Measurements from ENCODE around the gene VEZF1. TPM values are rescaled to one million over a fixed set of nuclear protein-coding genes. Genes with fewer than 3 reads are reported as not detected.

Gene VEZF1
- total RNA-seq, 1 donor, result 51.8 TPM

- H3K4me3 ChIP-seq (ENCODE audit: low read depth, low read length), result no peak overlapping the region
- DNase-seq (ENCODE audit: low read depth), result no peak
- TF ChIP-seq, protein P1, sequence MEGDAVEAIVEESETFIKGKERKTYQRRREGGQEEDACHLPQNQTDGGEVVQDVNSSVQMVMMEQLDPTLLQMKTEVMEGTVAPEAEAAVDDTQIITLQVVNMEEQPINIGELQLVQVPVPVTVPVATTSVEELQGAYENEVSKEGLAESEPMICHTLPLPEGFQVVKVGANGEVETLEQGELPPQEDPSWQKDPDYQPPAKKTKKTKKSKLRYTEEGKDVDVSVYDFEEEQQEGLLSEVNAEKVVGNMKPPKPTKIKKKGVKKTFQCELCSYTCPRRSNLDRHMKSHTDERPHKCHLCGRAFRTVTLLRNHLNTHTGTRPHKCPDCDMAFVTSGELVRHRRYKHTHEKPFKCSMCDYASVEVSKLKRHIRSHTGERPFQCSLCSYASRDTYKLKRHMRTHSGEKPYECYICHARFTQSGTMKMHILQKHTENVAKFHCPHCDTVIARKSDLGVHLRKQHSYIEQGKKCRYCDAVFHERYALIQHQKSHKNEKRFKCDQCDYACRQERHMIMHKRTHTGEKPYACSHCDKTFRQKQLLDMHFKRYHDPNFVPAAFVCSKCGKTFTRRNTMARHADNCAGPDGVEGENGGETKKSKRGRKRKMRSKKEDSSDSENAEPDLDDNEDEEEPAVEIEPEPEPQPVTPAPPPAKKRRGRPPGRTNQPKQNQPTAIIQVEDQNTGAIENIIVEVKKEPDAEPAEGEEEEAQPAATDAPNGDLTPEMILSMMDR (IDR thresholded peaks at IDR 0.05; ENCODE audit: insufficient read depth, low read depth, low read length), result no peak
Measured at GRCh38 chr17:58010067-58010799, 22.2 kb upstream of the VEZF1 start.

DNA sequence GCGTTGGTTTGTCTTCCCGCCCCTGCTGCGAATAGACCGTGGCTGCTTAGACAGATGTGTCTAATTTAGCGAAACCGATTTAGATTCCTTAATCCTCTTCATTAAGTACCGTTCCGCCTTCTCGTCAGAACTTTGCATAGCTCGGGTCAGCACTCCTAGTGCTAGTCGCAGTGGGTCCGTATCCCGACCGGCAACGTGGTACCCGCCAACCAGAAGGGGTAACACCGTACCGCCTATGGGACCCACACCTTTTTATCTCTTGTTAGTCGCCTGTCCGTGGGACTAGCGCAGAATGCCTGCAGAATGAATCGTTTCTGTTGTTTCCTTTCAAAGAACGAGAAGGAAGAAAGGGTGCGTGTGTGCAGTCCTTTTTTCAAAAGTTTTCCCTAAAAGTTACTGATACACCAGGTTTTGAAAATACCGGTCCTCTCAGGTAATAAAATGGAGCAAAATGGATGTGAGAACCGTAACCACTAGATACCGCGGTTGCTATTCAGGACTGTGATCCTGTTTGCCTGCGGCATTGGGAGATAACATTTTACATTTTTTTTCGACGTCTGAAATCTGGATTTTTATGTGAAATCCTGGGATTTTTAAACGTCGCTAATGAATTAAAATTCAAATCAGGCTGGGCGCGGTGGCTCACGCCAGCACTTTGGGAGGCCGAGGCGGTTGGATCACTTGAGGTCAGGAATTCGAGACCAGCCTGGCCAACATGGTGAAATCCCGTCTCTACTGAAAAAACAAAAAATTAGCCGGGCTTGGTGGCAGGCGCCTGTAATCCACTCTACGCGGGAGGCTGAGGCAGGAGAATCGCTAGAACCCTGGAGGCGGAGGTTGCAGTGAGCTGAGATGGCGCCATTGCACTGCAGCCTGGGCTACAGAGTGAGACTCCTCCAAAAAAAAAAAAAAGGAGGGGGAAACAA, 20.0 kb upstream of the VEZF1 start:
- H3K4me3 ChIP-seq (ENCODE audit: low read depth, low read length), result peak overlapping the region; percentile 97
- no peak for DNase-seq (ENCODE audit: low read depth)
- TF ChIP-seq, protein P1 (IDR thresholded peaks at IDR 0.05; ENCODE audit: insufficient read depth, low read depth, low read length), result no peak

- TF ChIP-seq, protein P1 (IDR thresholded peaks at IDR 0.05; ENCODE audit: insufficient read depth, low read depth, low read length), result no peak
- peak within 1 kb of the TSS; percentile 97 for H3K4me3 ChIP-seq (ENCODE audit: low read depth, low read length)
- peak; percentile 97 for DNase-seq (ENCODE audit: low read depth)
Measured at GRCh38 chr17:58006924-58007780, 19.1 kb upstream of the VEZF1 start, which contains the start of gene SRSF1. SRSF1 (minus strand) TSS chr17:58007246; CDS start chr17:58007137, 109 bp downstream.

- DNase-seq (ENCODE audit: low read depth), result peak; percentile 80
- H3K4me3 ChIP-seq (ENCODE audit: low read depth, low read length), result peak overlapping the region; percentile 97
- TF ChIP-seq, protein P1 (IDR thresholded peaks at IDR 0.05; ENCODE audit: insufficient read depth, low read depth, low read length), result no peak
Measured at GRCh38 chr17:58006560-58006923, 18.5 kb upstream of the VEZF1 start.

- H3K4me3 ChIP-seq (ENCODE audit: low read depth, low read length), result peak overlapping the region; percentile 97
- TF ChIP-seq, protein P1 (IDR thresholded peaks at IDR 0.05; ENCODE audit: insufficient read depth, low read depth, low read length), result no peak
- no peak for DNase-seq (ENCODE audit: low read depth)
Measured at GRCh38 chr17:58005728-58006559, 17.9 kb upstream of the VEZF1 start.
